Measurements from ENCODE around the gene TMTC3.
A peak's percentile ranks its signal among the peaks of the same experiment; 100 is the strongest.
"Not testable (repeated sequence)": the region's sequence is repeated elsewhere in the genome, so short reads cannot be mapped to it uniquely, and the experiment has no call there.

TMTC3 gene

DNA sequence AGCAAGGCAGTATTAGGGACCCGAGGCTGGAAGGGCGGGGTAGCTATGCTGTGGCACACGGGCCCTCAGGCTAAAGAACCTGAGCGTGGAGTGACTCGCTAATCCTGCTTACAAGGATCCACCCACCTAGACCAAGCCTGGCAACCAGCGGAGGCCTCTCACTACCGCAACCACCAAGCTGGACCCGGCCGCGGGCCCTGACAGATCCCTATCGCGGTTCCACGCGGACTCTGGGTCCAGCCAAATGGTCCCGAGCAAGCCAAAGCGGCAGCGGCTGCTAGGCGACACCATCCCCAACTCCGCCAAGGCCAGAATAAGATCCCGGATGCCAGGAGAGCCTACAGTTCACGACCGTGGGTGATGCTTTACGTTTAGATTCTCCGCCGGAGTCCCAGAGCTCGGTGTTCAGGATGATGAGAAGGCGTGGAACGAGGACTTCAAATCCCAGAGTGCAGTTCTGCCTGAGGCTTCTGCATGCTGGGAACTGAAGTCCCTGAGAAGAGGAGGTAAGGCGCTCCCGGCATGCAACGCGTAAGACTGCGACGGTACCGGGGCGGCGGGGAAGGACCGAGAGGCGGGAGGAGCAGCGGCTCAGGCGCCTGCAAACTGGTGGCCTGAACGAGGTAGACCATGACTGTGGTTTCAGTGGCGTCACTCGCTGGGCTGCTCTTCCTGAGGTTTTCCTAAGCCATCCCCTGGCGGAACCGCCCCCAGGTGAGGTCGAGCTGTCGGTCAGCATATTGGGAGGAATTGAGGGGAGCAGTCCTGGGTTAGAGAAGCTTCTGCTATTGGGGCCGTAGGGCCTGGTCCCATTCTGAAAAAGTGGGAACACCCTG lies at the start of gene TMTC3, which contains the start of gene CEP290:
TSS of gene TMTC3 (plus strand) at position 534 of the 836 bp plus-strand sequence. CDS start 6,009 bp downstream, outside the sequence.
TSS of gene CEP290 (minus strand) at position 315 of the 836 bp plus-strand sequence. CDS start 781 bp downstream, outside the sequence.
- peak within 1 kb of the TSS; percentile 92 for H3K4me3 Mint-ChIP-seq
- peak; percentile 99 for ATAC-seq
- peak within 1 kb of the TSS; percentile 85 for H3K27ac Mint-ChIP-seq
- peaks cover 30% of the 10 kb centered on the region for H3K36me3 Mint-ChIP-seq
- no peaks in the 10 kb centered on the region for H3K9me3 Mint-ChIP-seq
- H3K4me1 Mint-ChIP-seq, result peaks cover 49% of the 10 kb centered on the region
- no peaks in the 10 kb centered on the region for H3K27me3 Mint-ChIP-seq

- Mint-ChIP-seq H3K9me3 (no peaks in the 10 kb centered on the region), H3K4me3 (no peak overlapping the region), H3K36me3 (peaks cover 30% of the 10 kb centered on the region), H3K27ac (no peak overlapping the region), H3K27me3 (no peaks in the 10 kb centered on the region), H3K4me1 (no peaks in the 10 kb centered on the region)
- no peak for ATAC-seq
Observed at GRCh38 chr12:88092771-88093170, 49.3 kb upstream of the TMTC3 start.

DNA sequence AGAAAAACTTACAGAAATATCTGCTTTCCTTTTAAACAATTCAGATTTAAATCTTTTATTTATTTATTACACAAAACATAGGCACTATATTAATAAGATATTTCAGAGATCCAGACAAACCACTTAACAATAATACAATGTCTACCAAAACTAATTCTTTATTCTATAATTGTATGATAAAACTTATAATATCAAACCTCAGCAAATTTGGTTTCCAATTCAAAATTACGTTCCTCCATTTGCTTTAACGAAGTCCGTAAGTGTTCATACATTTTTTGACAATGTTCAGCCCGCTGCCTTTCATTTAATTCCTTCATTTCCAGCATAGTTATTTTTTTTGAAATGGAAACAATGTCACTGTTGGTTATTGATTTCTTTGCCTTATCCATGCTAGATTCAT lies 48.5 kb upstream of the TMTC3 start:
- Mint-ChIP-seq H3K36me3 (peaks cover 38% of the 10 kb centered on the region), H3K4me1 (no peaks in the 10 kb centered on the region)
- no peak for ATAC-seq

DNA sequence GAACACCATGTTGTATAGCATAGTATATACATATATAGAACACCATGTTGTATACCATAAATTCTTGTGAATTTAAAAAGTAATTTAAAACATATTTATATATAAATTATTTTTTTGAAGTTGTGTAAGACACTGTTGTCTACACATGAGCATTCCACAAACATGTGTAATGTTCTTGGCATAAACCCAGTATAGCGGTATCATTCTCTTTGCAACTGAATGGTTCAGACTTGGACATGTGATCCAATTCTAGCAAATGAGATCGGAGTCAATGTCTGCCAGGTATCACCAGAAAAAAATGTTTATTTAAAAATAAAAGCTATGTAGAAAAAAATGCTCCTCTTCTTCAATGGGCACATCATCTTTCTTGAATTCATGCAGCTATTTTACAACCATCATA lies 34.1 kb upstream of the TMTC3 start:
- Mint-ChIP-seq H3K36me3 (peaks cover 47% of the 10 kb centered on the region), H3K9me3 (no peaks in the 10 kb centered on the region)
- ATAC-seq, result no peak

More for the DNA sequence above, 48.5 kb upstream of the TMTC3 start:
- Mint-ChIP-seq H3K27me3 (no peaks in the 10 kb centered on the region), H3K9me3 (no peaks in the 10 kb centered on the region), H3K4me3 (no peak overlapping the region), H3K27ac (no peak overlapping the region)

DNA sequence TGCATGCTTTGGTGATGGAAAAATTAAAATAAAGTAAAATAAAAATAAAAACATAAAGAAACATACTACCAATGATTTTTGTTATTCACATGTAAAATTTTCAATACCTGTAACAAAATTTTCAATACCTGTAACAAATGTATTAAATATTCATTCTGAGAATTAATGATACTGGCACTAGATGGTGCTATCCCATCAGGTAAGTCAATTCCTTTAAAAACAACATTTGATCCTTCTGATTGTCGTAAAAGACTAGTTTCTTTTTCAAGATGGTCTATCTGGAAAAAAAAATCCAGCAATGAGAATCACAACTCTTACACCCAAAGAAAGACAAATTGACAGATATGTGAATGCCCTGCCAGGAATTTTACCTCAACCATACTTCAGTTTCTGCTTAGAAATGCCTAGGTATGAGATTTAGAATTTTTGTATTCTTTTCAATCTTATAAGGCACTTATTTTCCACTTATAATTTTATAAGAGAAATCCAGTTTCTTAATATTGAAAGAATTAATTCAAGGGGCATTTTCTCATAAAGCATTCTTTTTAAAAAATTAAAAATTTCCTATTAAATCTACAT lies 30.9 kb upstream of the TMTC3 start:
- no peak overlapping the region for H3K4me3 Mint-ChIP-seq
- peaks cover 44% of the 10 kb centered on the region for H3K36me3 Mint-ChIP-seq
- H3K4me1 Mint-ChIP-seq, result no peaks in the 10 kb centered on the region
- H3K27me3 Mint-ChIP-seq, result no peaks in the 10 kb centered on the region
- H3K9me3 Mint-ChIP-seq, result no peaks in the 10 kb centered on the region
- no peak for ATAC-seq
- H3K27ac Mint-ChIP-seq, result no peak overlapping the region

More for the DNA sequence above, 34.1 kb upstream of the TMTC3 start:
- Mint-ChIP-seq H3K27ac (no peak overlapping the region), H3K4me3 (no peak overlapping the region), H3K4me1 (no peaks in the 10 kb centered on the region), H3K27me3 (no peaks in the 10 kb centered on the region)

DNA sequence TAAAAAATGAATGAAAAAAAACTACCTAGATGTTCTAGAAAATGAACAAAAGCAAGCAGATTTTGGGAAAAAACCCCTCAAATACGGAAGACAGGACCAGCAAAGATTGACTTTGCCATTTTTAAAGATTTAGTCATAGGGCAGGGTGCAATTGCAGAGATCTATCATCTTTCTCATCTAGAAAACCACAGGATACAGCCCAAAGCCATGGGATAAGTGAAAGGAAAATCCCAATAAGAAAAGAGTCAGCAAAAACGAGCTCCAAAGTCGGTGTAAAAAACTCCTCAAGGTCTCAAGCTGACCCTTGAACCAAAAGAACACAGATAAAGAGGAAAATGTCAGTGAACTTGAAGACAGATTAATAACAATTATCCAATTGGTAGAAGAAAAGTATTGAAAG lies 28.2 kb upstream of the TMTC3 start:
- no peaks in the 10 kb centered on the region for H3K9me3 Mint-ChIP-seq
- ATAC-seq, result no peak
- no peaks in the 10 kb centered on the region for H3K27me3 Mint-ChIP-seq
- peaks cover 47% of the 10 kb centered on the region for H3K36me3 Mint-ChIP-seq
- no peak overlapping the region for H3K4me3 Mint-ChIP-seq
- no peak overlapping the region for H3K27ac Mint-ChIP-seq
- no peaks in the 10 kb centered on the region for H3K4me1 Mint-ChIP-seq

- H3K27me3 Mint-ChIP-seq, result no peaks in the 10 kb centered on the region
- H3K27ac Mint-ChIP-seq, result no peak overlapping the region
- ATAC-seq, result no peak
- H3K36me3 Mint-ChIP-seq, result peaks cover 12% of the 10 kb centered on the region
- H3K4me3 Mint-ChIP-seq, result no peak overlapping the region
- H3K9me3 Mint-ChIP-seq, result no peaks in the 10 kb centered on the region
- no peaks in the 10 kb centered on the region for H3K4me1 Mint-ChIP-seq
Observed at GRCh38 chr12:88122666-88123065, 19.4 kb upstream of the TMTC3 start.

DNA sequence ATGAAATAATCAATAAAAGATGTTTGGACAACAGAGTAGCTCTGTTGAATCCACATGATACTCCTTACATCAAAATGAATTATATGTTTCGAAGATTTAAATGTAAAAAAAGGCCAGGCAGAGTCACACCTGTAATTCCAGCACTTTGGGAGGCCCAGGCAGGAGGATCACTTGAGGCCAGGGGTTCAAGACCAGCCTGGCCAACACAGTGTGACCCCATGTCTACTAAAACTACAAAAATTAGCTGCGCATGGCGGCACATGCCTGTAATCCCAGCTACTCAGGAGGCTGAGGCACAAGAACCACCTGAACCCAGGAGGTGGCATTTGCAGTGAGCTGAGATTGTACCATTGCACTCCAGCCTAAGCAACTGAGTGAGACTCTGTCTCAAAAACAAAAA lies 15.0 kb upstream of the TMTC3 start:
- no peak for ATAC-seq
- no peaks in the 10 kb centered on the region for H3K27me3 Mint-ChIP-seq
- H3K9me3 Mint-ChIP-seq, result no peaks in the 10 kb centered on the region
- no peak overlapping the region for H3K27ac Mint-ChIP-seq
- peaks cover 7% of the 10 kb centered on the region for H3K36me3 Mint-ChIP-seq
- H3K4me1 Mint-ChIP-seq, result peaks cover under 1% of the 10 kb centered on the region
- H3K4me3 Mint-ChIP-seq, result no peak overlapping the region

DNA sequence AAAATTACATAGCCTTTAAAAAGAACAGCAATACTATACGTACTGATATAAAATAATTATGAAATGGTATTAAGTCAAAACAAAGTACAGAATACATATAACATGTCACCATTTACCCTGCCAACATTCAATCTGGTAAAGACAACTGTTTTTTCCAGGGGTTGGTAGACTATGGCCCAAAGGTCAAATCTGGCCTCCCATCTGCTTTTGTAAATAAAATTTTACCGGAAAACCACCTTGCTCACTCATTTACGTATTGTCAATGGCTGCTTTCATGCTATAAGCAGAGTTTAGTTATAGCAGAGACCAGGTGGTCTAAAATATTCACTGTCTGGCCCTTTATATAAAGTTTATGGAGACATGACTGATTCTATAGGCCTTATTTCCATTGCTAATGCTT lies 14.3 kb upstream of the TMTC3 start:
- H3K4me3 Mint-ChIP-seq, result no peak overlapping the region
- H3K36me3 Mint-ChIP-seq, result peaks cover 14% of the 10 kb centered on the region
- no peaks in the 10 kb centered on the region for H3K27me3 Mint-ChIP-seq
- H3K9me3 Mint-ChIP-seq, result no peaks in the 10 kb centered on the region
- no peak overlapping the region for H3K27ac Mint-ChIP-seq
- peaks cover 8% of the 10 kb centered on the region for H3K4me1 Mint-ChIP-seq
- ATAC-seq, result no peak

GRCh38 chr12:88132392-88132791 lies 9.7 kb upstream of the TMTC3 start:
- Mint-ChIP-seq H3K27ac (peak overlapping the region; percentile 30), H3K9me3 (no peaks in the 10 kb centered on the region), H3K4me3 (no peak overlapping the region)

DNA sequence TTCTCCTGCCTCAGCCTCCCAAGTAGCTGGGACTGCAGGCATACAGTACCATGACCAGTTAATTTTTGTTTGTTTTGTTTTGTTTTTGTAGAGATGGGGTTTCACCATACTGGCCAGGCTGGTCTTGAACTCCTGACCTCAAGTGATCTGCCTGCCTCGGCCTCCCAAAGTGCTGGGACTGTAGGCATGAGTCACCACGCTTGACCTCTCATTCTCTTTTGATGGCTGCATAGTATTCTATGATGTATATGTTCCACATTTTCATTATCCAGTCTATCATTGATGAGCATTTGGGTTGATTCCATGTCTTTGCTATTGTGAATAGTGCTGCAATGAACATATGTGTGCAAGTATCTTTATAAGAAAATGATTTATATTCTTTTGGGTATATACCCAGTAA lies 8.9 kb upstream of the TMTC3 start:
- H3K4me3 Mint-ChIP-seq, result not testable (repeated sequence)

More at GRCh38 chr12:88132392-88132791, 9.7 kb upstream of the TMTC3 start:
- ATAC-seq, result no peak
- no peaks in the 10 kb centered on the region for H3K27me3 Mint-ChIP-seq
- H3K4me1 Mint-ChIP-seq, result peaks cover 9% of the 10 kb centered on the region
- peaks cover 35% of the 10 kb centered on the region for H3K36me3 Mint-ChIP-seq

GRCh38 chr12:88139711-88140110 lies 2.4 kb upstream of the TMTC3 start:
- H3K27me3 Mint-ChIP-seq, ATAC-seq, H3K4me3 Mint-ChIP-seq, H3K9me3 Mint-ChIP-seq, H3K27ac Mint-ChIP-seq: not testable (repeated sequence)
- Mint-ChIP-seq H3K4me1 (peaks cover 33% of the 10 kb centered on the region), H3K36me3 (peaks cover 33% of the 10 kb centered on the region)

More for the DNA sequence above, 8.9 kb upstream of the TMTC3 start:
- H3K36me3 Mint-ChIP-seq, result peaks cover 43% of the 10 kb centered on the region
- ATAC-seq, H3K27me3 Mint-ChIP-seq, H3K9me3 Mint-ChIP-seq, H3K27ac Mint-ChIP-seq: not testable (repeated sequence)
- H3K4me1 Mint-ChIP-seq, result peaks cover 17% of the 10 kb centered on the region

DNA sequence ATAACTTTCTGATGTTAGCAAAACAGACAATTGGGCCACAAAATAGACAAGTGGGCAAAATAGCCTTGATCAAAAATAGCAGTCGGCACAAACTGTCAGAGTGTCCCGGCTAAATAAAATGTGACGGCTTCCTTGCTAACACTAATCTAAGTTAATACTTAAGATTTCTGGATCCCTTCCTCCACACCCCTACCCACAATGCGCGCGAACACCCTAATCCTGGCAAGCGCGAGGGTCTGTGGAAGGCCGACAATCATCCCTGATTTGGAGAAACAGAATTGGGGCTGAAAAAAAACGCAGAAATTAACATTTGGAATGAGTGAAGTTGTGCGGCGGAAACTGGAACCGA lies 708 bp upstream of the TMTC3 start:
- Mint-ChIP-seq H3K36me3 (peaks cover 34% of the 10 kb centered on the region), H3K4me1 (peaks cover 49% of the 10 kb centered on the region), H3K9me3 (no peaks in the 10 kb centered on the region), H3K27ac (peak overlapping the region; percentile 85), H3K27me3 (no peaks in the 10 kb centered on the region), H3K4me3 (peak overlapping the region; percentile 92)
- ATAC-seq, result no peak

- Mint-ChIP-seq H3K9me3 (no peaks in the 10 kb centered on the region), H3K4me3 (peak overlapping the region; percentile 92), H3K27ac (peak overlapping the region; percentile 85), H3K36me3 (peaks cover 25% of the 10 kb centered on the region), H3K27me3 (no peaks in the 10 kb centered on the region), H3K4me1 (peaks cover 47% of the 10 kb centered on the region)
- no peak for ATAC-seq
Observed at GRCh38 chr12:88142610-88142991, 494 bp downstream of the TMTC3 start.

DNA sequence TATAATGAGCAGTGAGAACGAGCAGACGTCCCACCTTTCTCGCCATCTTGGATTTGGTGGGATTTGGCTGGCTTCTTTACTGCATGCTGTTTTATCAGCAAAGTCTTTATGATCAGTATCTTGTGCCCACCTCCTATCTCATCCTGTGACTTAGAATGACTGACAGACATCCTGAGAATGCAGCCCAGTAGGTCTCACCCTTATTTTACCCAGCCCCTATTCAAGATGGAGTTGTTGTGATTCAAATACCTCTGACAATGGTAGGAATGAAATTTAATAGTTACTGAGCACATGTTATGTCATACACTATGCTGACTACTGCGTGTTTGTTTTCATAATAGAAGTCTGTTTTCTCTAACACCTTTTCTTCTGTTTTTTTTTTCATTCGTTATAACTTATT lies 1.9 kb downstream of the TMTC3 start:
- ATAC-seq, result no peak
- H3K36me3 Mint-ChIP-seq, result peaks cover 14% of the 10 kb centered on the region
- H3K9me3 Mint-ChIP-seq, result no peaks in the 10 kb centered on the region
- H3K27me3 Mint-ChIP-seq, result no peaks in the 10 kb centered on the region
- no peak overlapping the region for H3K27ac Mint-ChIP-seq
- no peak overlapping the region for H3K4me3 Mint-ChIP-seq
- peaks cover 40% of the 10 kb centered on the region for H3K4me1 Mint-ChIP-seq
